ENCODE data around the gene TNS2.

Gene TNS2

DNA sequence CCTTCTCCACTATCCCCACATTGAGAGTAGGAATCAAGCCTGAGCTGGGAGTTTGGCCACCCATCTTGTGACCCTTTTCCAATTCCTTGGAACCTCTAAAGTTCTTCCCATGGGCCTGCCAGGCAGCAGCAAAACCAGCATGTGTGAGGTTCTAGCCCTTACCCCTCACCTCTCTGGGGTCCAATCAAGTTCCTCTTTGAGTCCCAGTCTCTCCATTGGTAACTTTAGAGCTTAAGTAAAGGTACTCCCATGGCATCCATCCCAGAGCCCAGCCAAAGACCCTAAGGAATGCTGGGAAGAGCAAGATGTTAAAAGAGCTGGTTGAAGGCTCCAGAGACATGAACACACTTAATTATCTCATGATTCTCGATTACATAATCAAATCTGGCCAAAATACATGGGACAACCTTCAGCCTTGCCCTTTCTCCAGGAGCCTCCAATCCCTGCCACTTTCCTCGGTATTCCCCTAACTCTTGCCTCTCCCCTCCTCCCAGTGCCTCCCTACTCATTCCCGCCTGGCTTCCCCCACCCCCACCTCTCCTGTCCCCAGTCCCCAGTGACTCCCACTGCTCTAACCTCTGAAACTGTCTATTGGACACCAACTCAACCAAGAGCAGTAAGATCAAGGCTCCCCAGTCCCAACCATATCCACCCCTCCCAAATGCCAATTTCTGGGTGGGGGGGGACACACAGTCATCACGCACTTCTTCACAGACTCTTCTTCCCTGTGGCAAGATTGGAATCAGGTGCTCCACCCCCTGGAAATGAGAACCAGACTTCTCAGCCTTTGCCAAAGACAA is 4.8 kb upstream of the TNS2 start:
- no peak for TF ChIP-seq CTCF (conservative IDR thresholded peaks at IDR 0.05; ENCODE audit: low read length)
- peak; percentile 40 for DNase-seq (ENCODE audit: low read depth)
- peak overlapping the region; percentile 96 for H3K4me3 ChIP-seq (ENCODE audit: low read length)

DNA sequence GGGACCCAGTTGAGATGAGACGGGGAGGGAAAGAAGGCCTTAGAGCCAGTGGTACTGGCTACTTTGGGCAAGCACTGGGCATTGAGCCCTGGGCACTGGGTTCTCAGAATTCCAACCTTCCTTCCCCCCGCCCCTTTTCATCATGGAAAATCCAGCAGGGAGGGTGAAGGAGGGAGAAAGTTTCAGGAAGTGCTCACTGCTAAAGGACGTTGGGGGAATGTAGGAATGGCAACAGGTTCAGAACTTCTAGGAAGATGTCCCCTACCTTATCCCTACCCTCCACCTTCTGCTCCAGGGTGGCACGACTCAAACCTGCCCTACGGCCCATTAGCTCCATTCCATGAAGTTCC is 4.2 kb upstream of the TNS2 start:
- no peak for DNase-seq (ENCODE audit: low read depth)
- peak overlapping the region; percentile 96 for H3K4me3 ChIP-seq (ENCODE audit: low read length)
- no peak for TF ChIP-seq CTCF (conservative IDR thresholded peaks at IDR 0.05; ENCODE audit: low read length)

DNA sequence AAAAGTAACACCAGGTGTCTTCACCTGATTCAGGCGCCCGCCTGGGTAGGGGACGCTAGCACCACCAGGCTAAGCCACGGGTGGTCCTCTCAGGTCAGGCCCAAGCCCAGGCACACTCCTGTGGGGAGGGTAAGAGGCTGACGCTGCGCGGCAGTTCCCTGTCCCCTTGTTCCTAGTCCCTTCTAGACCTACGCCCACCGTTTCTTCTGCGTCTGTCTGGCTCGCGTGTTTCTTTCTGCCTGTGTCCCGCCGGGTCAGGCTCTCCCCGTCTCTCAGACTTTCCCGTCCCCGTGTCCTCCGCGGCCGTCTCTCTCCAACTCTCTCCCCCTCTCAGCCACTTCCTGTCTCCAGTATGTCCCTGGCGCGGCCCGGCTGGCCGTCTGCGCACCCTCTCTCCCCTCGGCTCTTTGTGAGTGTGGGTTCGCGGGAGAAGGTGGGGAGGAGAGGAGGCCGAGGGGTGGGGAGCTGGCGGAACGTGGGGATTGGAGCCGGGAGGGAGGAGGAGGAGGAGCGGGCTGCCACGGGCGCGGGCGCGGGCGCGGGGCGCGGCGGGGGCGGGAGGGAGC is 3.1 kb upstream of the TNS2 start:
- TF ChIP-seq CTCF (conservative IDR thresholded peaks at IDR 0.05; ENCODE audit: low read length): no peak
- DNase-seq (ENCODE audit: low read depth): peak; percentile 96
- H3K4me3 ChIP-seq (ENCODE audit: low read length): peak overlapping the region; percentile 96

- DNase-seq (ENCODE audit: low read depth): peak; percentile 90
- H3K4me3 ChIP-seq (ENCODE audit: low read length): peak overlapping the region; percentile 93
- TF ChIP-seq CTCF (conservative IDR thresholded peaks at IDR 0.05; ENCODE audit: low read length): no peak
Observed at GRCh38 chr12:53047221-53048032, 2.4 kb upstream of the TNS2 start.

DNA sequence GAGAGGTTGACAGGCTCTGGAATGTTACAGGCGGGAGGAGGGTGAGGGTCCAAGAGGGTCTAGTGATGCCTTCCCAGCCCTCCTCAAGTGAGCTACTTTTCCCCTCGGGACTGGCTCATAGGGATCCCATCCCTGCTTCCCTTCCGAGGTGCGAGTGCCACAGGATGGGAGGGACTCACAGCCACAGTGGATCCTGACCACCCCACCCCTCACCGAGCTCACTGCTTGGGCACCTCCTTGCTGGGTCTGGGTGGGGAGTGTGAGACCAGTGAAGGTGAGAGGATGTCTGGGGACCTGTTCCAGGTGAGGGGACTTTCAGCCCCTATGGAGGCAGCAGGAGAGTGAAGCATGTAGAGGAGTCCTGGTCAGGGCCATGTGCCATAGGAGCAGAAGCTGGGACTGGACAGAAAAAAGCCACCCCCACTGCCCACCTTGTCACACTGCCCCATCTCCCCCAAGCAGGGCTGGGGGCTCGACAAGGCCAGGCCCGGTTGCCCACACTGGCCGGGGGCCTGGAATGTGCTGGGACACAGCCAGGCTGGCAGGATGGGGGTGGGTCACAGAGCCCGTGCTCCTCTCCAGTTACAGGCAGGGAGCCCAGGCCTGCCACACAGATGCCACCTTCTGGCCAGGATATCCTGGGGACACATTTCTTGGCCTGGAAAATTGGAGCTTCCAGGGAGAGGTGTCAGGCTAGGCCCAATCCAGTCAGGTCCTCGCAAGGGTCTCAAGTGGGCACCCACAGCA is 1.7 kb upstream of the TNS2 start:
- H3K4me3 ChIP-seq (ENCODE audit: low read length): peak overlapping the region; percentile 93
- DNase-seq (ENCODE audit: low read depth): peak; percentile 44
- peak; percentile 12; the same call in 1 of the 2 replicates for TF ChIP-seq CTCF (conservative IDR thresholded peaks at IDR 0.05; ENCODE audit: low read length)

DNA sequence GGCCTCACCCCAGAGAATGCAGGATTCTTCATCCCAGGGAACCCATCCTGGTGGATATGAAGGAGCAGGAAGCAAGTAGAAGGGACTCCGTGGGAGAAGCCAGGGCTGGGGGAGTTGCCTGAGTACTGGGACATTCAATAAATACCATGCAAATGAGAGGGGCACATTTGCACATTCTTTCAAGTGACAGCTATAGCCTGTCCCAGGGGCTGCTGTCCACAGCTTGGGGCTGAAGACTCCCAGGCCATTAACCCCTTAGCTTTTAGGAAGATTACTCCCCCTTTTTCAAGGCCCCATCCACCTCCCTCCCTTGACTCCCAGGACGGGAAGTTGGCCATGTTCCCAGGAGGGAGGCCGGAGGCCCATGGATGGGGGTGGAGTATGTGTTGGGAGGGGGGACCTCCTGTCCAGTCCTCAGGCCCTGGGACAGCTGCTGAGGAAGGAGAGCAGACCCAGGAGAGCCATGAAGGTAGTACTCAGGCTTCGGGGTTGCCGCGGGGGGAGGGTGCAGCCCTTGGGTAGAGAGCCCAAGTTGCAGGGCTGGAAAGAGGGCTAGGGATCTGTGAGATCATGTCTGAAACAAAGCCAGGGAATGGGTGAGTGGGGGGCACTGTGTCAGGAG is 974 bp upstream of the TNS2 start:
- peak; percentile 53 for DNase-seq (ENCODE audit: low read depth)
- H3K4me3 ChIP-seq (ENCODE audit: low read length): peak overlapping the region; percentile 93
- no peak for TF ChIP-seq CTCF (conservative IDR thresholded peaks at IDR 0.05; ENCODE audit: low read length)

Data from AG10803 (cell line).